K562 (cell line): Measurements from ENCODE around the gene AIFM3. TPM values are rescaled to one million over a fixed set of nuclear protein-coding genes. Genes with fewer than 3 reads are reported as not detected.

Experiments
- CHD1 ChIP-seq: fragments of 200-600 bp; sonication (generic); IDR thresholded peaks from one replicate; pipeline ENCODE4 v1.6.1; 2012; ENCODE audit warnings: mild to moderate bottlenecking, moderate library complexity, low read length, inconsistent platforms
- ETV6 ChIP-seq, 3 experiments: fragments of 150-350 bp in 1 of 3; sonication (generic) in 1 of 3; formaldehyde crosslinking in 1 of 3; IDR thresholded peaks; 2 replicates each; pipeline versions ENCODE4 v1.6.1 to v1.8.0; 2014 to 2022; ENCODE audit warnings: borderline replicate concordance in 2 of 3, low read depth in 2 of 3, antibody characterized with exemption in 1 of 3, low read length in 1 of 3, mild to moderate bottlenecking in 1 of 3, missing genetic modification reagents in 1 of 3
- EZH2 ChIP-seq: IDR thresholded peaks from 2 replicates; pipeline ENCODE4 v1.6.1; 2012; ENCODE audit warnings: low read depth, mild to moderate bottlenecking, inconsistent platforms, low read length, borderline replicate concordance
- HCFC1 ChIP-seq: IDR thresholded peaks from 2 replicates; pipeline ENCODE4 v1.6.1; 2012; ENCODE audit warnings: low read depth, low read length, improper control_type of control experiment
- HNRNPUL1 ChIP-seq: fragments of 200-400 bp; formaldehyde crosslinking; IDR thresholded peaks from 2 replicates; pipeline ENCODE4 v1.6.1; 2017; ENCODE audit warnings: low read length
- KLF6 ChIP-seq: fragments of 250-450 bp; sonication (Bioruptor Pico); IDR thresholded peaks from 2 replicates; pipeline ENCODE4 v1.4.0; 2020; ENCODE audit warnings: mild to moderate bottlenecking, moderate library complexity, borderline replicate concordance
- MEIS2 ChIP-seq: fragments of 450-650 bp; IDR thresholded peaks from 2 replicates; pipeline ENCODE4 v1.6.1; 2014; ENCODE audit warnings: mild to moderate bottlenecking; ENCODE audit not compliant: partially characterized antibody
- MIER1 ChIP-seq: fragments of 450-650 bp; IDR thresholded peaks from 2 replicates; pipeline ENCODE4 v1.6.1; 2016; ENCODE audit warnings: antibody characterized with exemption, mild to moderate bottlenecking, low read depth
- PHB ChIP-seq: fragments of 250-450 bp; sonication (Bioruptor Pico); IDR thresholded peaks from 2 replicates; pipeline ENCODE4 v1.5.0; 2021
- RBM15 ChIP-seq: fragments of 200-400 bp; formaldehyde crosslinking; IDR thresholded peaks from 2 replicates; pipeline ENCODE4 v1.6.1; 2018; ENCODE audit warnings: mild to moderate bottlenecking, low read length, moderate library complexity; ENCODE audit not compliant: insufficient read depth
- SRSF3 ChIP-seq: fragments of 200-400 bp; formaldehyde crosslinking; IDR thresholded peaks from 2 replicates; pipeline ENCODE4 v1.6.1; 2016; ENCODE audit warnings: mild to moderate bottlenecking, low read length, moderate library complexity; ENCODE audit not compliant: insufficient read depth
- TAF7 ChIP-seq: fragments of 450-650 bp; IDR thresholded peaks from 2 replicates; pipeline ENCODE4 v1.6.1; 2016; ENCODE audit warnings: missing genetic modification characterization, missing compliant biosample characterization
- TARDBP ChIP-seq: fragments of 450-650 bp; IDR thresholded peaks from 2 replicates; pipeline ENCODE4 v1.6.1; 2016
- ZNF134 ChIP-seq: fragments of 250-450 bp; sonication (Bioruptor Pico); conservative IDR thresholded peaks from 2 replicates; pipeline ENCODE4 v1.4.0; 2020
- ZNF274 ChIP-seq: IDR thresholded peaks from 2 replicates; pipeline ENCODE4 v1.6.1; 2011; ENCODE audit warnings: low read depth, mild to moderate bottlenecking, low read length, moderate library complexity, borderline replicate concordance
- ZNF644 ChIP-seq: fragments of 200-800 bp; sonication (Bioruptor generic); IDR thresholded peaks from 2 replicates; pipeline ENCODE4 v1.6.1; 2016; ENCODE audit warnings: low read depth, missing genetic modification characterization, missing compliant biosample characterization
- ZZZ3 ChIP-seq: fragments of 450-650 bp; IDR thresholded peaks from 2 replicates; pipeline ENCODE4 v1.6.1; 2016; ENCODE audit warnings: antibody characterized with exemption, mild to moderate bottlenecking, moderate library complexity
- polyA plus RNA-seq, 8 experiments: library from polyadenylated mRNA; depleted of rRNA in 4 of 8; stranded (reverse) in 5 of 8; unstranded in 3 of 8; fragments of >200 nt; fragmentation: Nextera tagmentation in 2 of 8; fragmentation: Illumina TruSeq in 1 of 8; extraction: Ambion mirVana in 2 of 8; extraction: Trizol in 1 of 8; gene quantifications; 2 replicates each; pipeline versions ENCODE4 v1.2.1 to v1.2.3, GENCODE V29; 2011 to 2014; ENCODE audit warnings: inconsistent platforms in 1 of 8, missing spikeins in 1 of 8
- total RNA-seq, 7 experiments: library from RNA; depleted of rRNA in 6 of 7; stranded (reverse); fragments of >200 nt in 6 of 7; fragmentation: Illumina TruSeq in 2 of 7; extraction: Trizol in 2 of 7; gene quantifications; 2 replicates each; pipeline versions ENCODE4 v1.2.1 to v1.2.3, GENCODE V29; 2011 to 2021; ENCODE audit warnings: low replicate concordance in 1 of 7
- TF ChIP-seq, protein P1 (sequence below), 2 experiments: fragments of 450-650 bp; IDR thresholded peaks; 2 replicates each; pipeline ENCODE4 v1.6.1; 2016; ENCODE audit warnings: mild to moderate bottlenecking in 2 of 2, borderline replicate concordance in 1 of 2, low read depth in 1 of 2, moderate library complexity in 1 of 2
- TF ChIP-seq, protein P2 (sequence below): sonication (generic); formaldehyde crosslinking; IDR thresholded peaks from 2 replicates; pipeline ENCODE4 v1.8.1; 2023; ENCODE audit warnings: mild to moderate bottlenecking, missing genetic modification reagents, moderate library complexity

AIFM3 gene
- total and polyA plus RNA-seq, 9 of the 15 experiments (the other 6 are each of a cell fraction or from before 2014, with no cell fraction given): 0.03 to 0.20 (median 0.07) TPM; not detected in 1

DNA sequence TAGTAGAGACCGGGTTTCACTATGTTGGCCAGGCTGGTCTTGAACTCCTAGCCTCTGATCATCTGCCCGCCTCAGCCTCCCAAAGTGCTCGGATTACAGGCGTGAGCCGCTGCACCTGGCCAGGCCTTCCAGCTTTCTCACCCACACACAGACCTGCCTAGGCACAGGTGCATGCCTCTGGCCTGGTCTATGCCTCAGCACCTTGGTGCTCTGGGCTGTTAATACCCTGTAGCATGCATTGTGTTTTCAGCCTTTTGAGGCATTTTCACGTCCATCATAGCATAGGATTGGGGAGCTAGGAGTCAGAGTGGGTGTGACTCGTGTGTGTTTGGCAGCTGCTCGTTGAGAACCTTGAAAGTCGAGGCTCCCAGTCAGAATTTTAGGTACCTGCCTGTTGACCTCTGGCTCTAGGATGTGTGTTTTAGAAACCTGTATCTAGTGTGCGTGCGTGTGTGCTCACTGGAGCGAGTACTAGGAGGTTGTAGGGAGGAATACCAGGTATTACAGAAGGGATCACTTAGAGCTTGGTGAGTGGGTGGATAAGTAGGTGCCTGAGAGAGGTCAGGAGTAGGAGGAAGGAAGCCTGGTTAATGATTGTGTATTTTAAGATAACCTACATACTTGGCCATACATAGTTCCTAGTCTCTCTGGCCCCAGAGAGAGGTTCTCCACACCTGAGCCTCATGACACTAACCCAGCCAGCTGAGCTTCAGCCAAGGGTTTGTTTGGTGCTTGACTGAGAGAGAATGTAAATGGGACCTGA lies 29.8 kb upstream of the AIFM3 start (continued):
- TF ChIP-seq, protein P1, sequence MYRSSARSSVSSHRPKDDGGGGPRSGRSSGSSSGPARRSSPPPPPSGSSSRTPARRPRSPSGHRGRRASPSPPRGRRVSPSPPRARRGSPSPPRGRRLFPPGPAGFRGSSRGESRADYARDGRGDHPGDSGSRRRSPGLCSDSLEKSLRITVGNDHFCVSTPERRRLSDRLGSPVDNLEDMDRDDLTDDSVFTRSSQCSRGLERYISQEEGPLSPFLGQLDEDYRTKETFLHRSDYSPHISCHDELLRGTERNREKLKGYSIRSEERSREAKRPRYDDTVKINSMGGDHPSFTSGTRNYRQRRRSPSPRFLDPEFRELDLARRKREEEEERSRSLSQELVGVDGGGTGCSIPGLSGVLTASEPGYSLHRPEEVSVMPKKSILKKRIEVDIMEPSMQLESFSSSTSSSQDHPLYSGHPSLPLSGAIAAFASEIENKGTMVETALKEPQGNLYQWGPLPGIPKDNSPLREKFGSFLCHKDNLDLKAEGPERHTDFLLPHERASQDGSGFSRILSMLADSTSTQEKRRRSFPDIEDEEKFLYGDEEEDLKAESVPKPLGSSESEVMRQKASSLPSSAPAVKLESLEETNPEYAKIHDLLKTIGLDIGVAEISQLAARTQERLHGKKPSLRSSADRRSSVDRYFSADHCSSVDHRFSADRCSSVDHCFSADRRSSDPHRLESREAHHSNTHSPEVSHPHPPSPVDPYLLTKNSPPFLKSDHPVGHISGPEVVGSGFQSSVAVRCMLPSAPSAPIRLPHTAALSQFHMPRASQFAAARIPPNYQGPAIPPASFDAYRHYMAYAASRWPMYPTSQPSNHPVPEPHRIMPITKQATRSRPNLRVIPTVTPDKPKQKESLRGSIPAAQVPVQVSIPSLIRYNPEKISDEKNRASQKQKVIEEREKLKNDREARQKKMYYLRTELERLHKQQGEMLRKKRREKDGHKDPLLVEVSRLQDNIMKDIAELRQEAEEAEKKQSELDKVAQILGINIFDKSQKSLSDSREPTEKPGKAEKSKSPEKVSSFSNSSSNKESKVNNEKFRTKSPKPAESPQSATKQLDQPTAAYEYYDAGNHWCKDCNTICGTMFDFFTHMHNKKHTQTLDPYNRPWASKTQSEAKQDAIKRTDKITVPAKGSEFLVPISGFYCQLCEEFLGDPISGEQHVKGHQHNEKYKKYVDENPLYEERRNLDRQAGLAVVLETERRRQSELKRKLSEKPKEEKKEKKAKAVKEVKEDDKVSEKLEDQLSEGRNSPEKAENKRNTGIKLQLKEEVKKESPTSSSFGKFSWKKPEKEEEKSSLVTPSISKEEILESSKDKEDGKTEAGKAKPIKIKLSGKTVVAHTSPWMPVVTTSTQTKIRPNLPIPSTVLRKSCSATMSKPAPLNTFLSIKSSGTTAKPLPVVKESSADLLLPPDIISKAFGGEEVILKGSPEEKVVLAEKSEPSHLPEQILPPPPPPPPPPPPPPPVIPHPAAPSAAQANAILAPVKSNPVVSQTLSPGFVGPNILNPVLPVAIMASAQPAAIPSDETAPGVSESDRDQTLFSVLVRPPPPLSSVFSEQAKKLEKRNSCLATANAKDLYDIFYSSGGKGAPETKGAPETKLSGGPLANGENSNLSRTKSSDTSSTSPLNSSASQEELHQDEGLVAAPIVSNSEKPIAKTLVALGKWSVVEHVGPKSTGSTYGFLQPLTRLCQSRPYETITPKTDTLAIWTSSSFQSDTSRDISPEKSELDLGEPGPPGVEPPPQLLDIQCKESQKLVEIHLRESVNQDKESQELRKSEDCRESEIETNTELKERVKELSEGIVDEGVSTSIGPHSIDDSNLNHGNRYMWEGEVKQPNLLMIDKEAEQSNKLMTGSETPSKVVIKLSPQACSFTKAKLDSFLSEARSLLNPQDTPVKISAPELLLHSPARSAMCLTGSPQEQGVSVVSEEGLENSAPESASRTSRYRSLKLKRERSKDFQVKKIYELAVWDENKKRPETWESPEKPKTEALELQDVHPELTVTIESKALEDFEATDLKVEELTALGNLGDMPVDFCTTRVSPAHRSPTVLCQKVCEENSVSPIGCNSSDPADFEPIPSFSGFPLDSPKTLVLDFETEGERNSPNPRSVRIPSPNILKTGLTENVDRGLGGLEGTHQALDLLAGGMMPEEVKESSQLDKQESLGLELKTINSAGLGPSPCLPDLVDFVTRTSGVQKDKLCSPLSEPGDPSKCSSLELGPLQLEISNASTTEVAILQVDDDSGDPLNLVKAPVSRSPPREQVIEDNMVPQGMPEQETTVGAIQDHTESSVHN (IDR thresholded peaks at IDR 0.05; ENCODE audit: borderline replicate concordance in 1 of 2, low read depth in 1 of 2): no peak
- no peak for TF ChIP-seq ZNF274
- peak; percentile 14 for TF ChIP-seq CHD1
- no peak for TF ChIP-seq MEIS2
- no peak for TF ChIP-seq TARDBP
- TF ChIP-seq ZNF644: no peak
- no peak for TF ChIP-seq ZNF134 (CRISPR knock-in tag)
- TF ChIP-seq KLF6: no peak
- TF ChIP-seq TAF7 (tag): no peak
- no peak for TF ChIP-seq EZH2
- no peak for TF ChIP-seq RBM15
- TF ChIP-seq HNRNPUL1: no peak
- TF ChIP-seq SRSF3: peak; percentile 20; the same call in 1 of the 2 replicates
- no peak for TF ChIP-seq ETV6 (IDR thresholded peaks at IDR 0.05; ENCODE audit: borderline replicate concordance in 1 of 2, low read depth in 2 of 2, low read length in 1 of 2)
- peak; percentile 76; the same call in 1 of the 2 replicates for TF ChIP-seq ETV6 (CRISPR knock-in tag; IDR thresholded peaks at IDR 0.05; ENCODE audit: borderline replicate concordance)
- TF ChIP-seq MIER1: no peak
- TF ChIP-seq PHB: no peak
- TF ChIP-seq, protein P2, sequence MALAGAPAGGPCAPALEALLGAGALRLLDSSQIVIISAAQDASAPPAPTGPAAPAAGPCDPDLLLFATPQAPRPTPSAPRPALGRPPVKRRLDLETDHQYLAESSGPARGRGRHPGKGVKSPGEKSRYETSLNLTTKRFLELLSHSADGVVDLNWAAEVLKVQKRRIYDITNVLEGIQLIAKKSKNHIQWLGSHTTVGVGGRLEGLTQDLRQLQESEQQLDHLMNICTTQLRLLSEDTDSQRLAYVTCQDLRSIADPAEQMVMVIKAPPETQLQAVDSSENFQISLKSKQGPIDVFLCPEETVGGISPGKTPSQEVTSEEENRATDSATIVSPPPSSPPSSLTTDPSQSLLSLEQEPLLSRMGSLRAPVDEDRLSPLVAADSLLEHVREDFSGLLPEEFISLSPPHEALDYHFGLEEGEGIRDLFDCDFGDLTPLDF (CRISPR knock-in tag): no peak
- no peak for TF ChIP-seq ZZZ3
- TF ChIP-seq HCFC1: no peak
